Lung (tissue), 12 donors: Measurements from ENCODE around the gene B4GALNT2. TPM values are rescaled to one million over a fixed set of nuclear protein-coding genes. Genes with fewer than 3 reads are reported as not detected.
A peak's percentile ranks its signal among the peaks of the same experiment; 100 is the strongest.

Source experiments
- ATAC-seq: fragments of 200-7000 bp; cut with Tn5 transposase; one replicate; pipeline ENCODE4 v1.9.1; 2020; ENCODE audit warnings: moderate number of reproducible peaks; ENCODE audit not compliant: insufficient read depth, low FRiP score
- DNase-seq, 3 donors: peaks; one replicate each; pipeline ENCODE4 v3.0.0-alpha.2; 2013 to 2017
- H3K27ac ChIP-seq, 2 donors: one replicate each; pipeline ENCODE4 v1.5.1; 2013; ENCODE audit warnings: mild to moderate bottlenecking in 2 of 2, moderate library complexity in 2 of 2, control low read depth in 1 of 2, inconsistent platforms in 1 of 2, low read depth in 1 of 2, low read length in 1 of 2
- H3K27me3 ChIP-seq, 3 donors: one replicate each; pipeline ENCODE4 v1.5.1; 2013; ENCODE audit warnings: low read length in 2 of 3; ENCODE audit not compliant: control insufficient read depth in 3 of 3, insufficient read depth in 3 of 3
- H3K36me3 ChIP-seq, 4 donors: one replicate each; pipeline ENCODE4 v1.5.1; 2013; ENCODE audit warnings: low read length in 4 of 4, mild to moderate bottlenecking in 1 of 4, moderate library complexity in 1 of 4; ENCODE audit not compliant: control insufficient read depth in 4 of 4, insufficient read depth in 4 of 4
- H3K4me1 ChIP-seq, 5 donors: one replicate each; pipeline ENCODE4 v1.5.1; 2013; ENCODE audit warnings: low read length in 5 of 5, mild to moderate bottlenecking in 2 of 5, moderate library complexity in 1 of 5; ENCODE audit not compliant: control insufficient read depth in 5 of 5, insufficient read depth in 5 of 5
- H3K4me3 ChIP-seq: one replicate; pipeline ENCODE4 v1.5.1; 2013; ENCODE audit warnings: mild to moderate bottlenecking, control low read depth, moderate library complexity
- H3K9ac ChIP-seq, 2 donors: one replicate each; pipeline ENCODE4 v1.5.1; 2013; ENCODE audit warnings: low read length in 2 of 2, control low read depth in 1 of 2; ENCODE audit not compliant: insufficient read depth in 1 of 2
- H3K9me3 ChIP-seq, 4 donors: one replicate each; pipeline ENCODE4 v1.5.1; 2013; ENCODE audit warnings: low read length in 3 of 4, mild to moderate bottlenecking in 1 of 4, moderate library complexity in 1 of 4; ENCODE audit not compliant: control insufficient read depth in 4 of 4, insufficient read depth in 3 of 4
- WGBS, 2 donors: extraction: QIAGEN DNeasy Blood & Tissue Kit; methylation state at CpG; one replicate each; pipeline ENCODE4 v1.1.7; 2013; 5-methylcytosine and 5-hydroxymethylcytosine counted together
- polyA plus RNA-seq, 2 donors: library from polyadenylated mRNA; stranded (reverse); fragments of 200-250 nt; gene quantifications; one replicate each; pipeline ENCODE4 v1.2.1, GENCODE V29; 2013
- total RNA-seq, 2 donors: library from RNA; depleted of rRNA in 1 of 2; stranded (reverse); fragments of >200 nt in 1 of 2; gene quantifications; one replicate each; pipeline ENCODE4 v1.2.1, GENCODE V29; 2014 to 2021
- TF ChIP-seq, protein P1 (sequence below): IDR thresholded peaks from 2 replicates; pipeline ENCODE4 v1.5.1; 2012; ENCODE audit warnings: mild to moderate bottlenecking; ENCODE audit errors: control extremely low read depth, extremely low read depth
- donor health status: control.
- donor health status: control.
- donor health status: Bipolar disorder and iron deficiency.
- donor health status: healthy.
- donor health status: DM: yes; HTN: yes; CAD: no.

Gene B4GALNT2
- total and polyA plus RNA-seq, 4 donors = 0.08 to 0.25 (median 0.15) TPM; not detected in 1

DNA sequence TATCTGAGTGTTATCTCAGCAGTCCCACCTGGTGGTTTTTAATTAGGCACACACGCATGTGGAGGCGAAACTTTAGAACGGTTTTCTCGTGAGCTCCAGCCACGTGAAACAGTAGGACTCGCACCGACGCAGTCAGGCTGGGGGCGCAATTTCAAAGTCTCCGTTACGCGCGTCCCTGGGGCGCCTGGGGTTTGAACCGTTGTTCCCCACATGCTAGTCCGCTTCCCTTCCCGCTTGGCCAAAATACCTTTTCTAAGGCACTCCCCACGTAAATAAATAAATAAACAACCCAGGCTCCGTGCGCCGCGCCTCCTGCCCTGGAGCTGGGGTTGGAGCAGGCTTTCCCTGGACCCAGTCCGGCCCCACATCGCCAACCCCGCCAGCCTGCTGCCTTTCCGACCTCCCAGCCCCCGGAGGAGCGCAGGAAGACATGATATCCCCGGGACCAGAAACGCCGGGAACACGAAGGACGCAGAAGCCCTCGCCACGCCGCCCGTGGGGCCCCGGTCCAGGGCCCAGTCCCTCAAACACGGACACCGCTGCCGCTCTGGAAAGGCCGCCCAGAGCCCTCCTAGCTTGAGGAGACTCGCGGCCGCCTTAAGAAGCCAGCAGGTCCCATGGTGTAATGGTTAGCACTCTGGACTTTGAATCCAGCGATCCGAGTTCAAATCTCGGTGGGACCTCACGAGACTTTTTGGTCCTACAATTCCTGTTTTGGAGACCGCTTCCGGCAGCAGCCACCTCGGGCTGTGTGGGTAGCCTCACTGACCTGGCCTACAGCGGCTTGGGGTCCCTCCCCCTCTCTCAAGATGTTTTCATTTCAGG is 59.6 kb downstream of the B4GALNT2 start:
- WGBS, 2 donors = 0% methylated on average over 47 to 53 of the region's 53 CpGs
- Histone ChIP-seq H3K4me1 (peaks cover 0 to 6% (median 0%) of the 10 kb centered on the region in 5 donors), H3K27ac (peak overlapping the region; percentile 95 to 97), H3K27me3 (no peaks in the 10 kb centered on the region), H3K9ac (peak overlapping the region; percentile 58 to 98), H3K9me3 (no peaks in the 10 kb centered on the region), H3K4me3 (peak overlapping the region; percentile 56), H3K36me3 (no peaks in the 10 kb centered on the region)
- DNase-seq (peak; percentile 96 to 97 (median 96)), ATAC-seq (peak; percentile 79)
- TF ChIP-seq, protein P1, sequence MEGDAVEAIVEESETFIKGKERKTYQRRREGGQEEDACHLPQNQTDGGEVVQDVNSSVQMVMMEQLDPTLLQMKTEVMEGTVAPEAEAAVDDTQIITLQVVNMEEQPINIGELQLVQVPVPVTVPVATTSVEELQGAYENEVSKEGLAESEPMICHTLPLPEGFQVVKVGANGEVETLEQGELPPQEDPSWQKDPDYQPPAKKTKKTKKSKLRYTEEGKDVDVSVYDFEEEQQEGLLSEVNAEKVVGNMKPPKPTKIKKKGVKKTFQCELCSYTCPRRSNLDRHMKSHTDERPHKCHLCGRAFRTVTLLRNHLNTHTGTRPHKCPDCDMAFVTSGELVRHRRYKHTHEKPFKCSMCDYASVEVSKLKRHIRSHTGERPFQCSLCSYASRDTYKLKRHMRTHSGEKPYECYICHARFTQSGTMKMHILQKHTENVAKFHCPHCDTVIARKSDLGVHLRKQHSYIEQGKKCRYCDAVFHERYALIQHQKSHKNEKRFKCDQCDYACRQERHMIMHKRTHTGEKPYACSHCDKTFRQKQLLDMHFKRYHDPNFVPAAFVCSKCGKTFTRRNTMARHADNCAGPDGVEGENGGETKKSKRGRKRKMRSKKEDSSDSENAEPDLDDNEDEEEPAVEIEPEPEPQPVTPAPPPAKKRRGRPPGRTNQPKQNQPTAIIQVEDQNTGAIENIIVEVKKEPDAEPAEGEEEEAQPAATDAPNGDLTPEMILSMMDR = peak; percentile 22

DNA sequence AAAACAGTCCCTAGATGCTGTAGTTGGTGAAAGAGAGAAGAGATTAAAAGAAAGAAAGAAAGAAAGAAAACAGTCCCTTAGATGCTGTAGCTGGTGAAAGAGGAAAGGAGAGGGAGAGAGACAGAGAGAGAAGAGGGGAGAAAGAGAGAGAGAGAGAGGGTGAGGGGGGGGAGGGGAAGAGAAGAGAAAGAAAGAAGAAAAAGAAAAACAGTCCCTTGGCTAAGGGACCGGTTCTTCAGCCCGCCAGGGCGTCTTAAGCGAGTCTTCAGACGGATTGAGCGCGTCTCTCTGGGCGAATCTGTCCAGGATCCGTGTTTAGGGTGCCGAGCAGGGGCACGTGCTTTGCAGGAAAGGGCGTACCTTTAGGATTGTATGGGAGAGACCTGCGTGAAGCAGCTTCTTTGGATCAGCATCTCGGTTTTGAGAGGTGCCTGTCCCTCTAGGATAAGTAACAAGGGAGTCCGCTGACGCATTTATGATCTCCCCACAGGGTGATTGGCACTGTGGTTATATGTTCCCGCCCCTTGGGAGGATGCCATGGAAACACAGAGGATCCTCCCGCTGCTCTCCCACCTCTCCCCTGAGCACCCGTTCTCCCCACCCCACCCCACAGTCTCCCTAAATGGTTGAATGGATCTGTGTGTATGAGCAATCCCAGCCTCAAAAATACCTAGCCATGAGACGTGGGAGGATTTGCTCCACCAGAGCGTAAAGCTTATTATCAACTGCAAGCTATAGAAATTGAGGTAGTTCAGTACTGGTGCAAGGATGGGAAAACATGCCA is 61.1 kb downstream of the B4GALNT2 start:
- peak overlapping the region; percentile 49 to 98 for H3K9ac ChIP-seq
- DNase-seq = peak; percentile 69 to 77 (median 74)
- H3K9me3 ChIP-seq = no peaks in the 10 kb centered on the region
- no peak overlapping the region for H3K4me3 ChIP-seq
- 3 to 10% methylated on average over 21 of the region's 21 CpGs for WGBS, 2 donors
- no peaks in the 10 kb centered on the region for H3K27me3 ChIP-seq
- no peak for ATAC-seq
- TF ChIP-seq, protein P1 = no peak
- H3K4me1 ChIP-seq = peaks cover 0 to 6% (median 0%) of the 10 kb centered on the region in 5 donors
- no peaks in the 10 kb centered on the region for H3K36me3 ChIP-seq
- H3K27ac ChIP-seq = peak overlapping the region in 1 of 2 donors; percentile 74

DNA sequence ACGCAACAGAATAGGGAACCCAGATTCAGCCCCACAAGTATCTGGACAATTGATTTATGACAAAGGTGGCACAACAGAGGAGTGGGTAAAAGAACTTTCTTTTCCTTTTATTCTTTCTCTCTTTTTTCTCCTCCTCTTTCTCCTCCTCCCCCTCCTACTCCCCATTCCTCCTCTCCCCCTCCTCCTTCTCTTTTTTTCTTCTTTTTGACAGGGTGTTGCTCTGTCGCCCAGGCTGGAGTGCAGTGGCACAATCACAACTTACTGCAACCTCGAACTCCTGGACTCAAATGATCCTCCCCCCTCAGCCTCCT is 61.7 kb downstream of the B4GALNT2 start:
- TF ChIP-seq, protein P1 = no peak
- Histone ChIP-seq H3K36me3 (no peaks in the 10 kb centered on the region), H3K27ac (no peak overlapping the region), H3K9ac (peak overlapping the region in 1 of 2 donors; percentile 98), H3K27me3 (no peaks in the 10 kb centered on the region), H3K4me3 (no peak overlapping the region), H3K4me1 (peaks cover 0 to 6% (median 0%) of the 10 kb centered on the region in 5 donors), H3K9me3 (no peaks in the 10 kb centered on the region)
- ATAC-seq = no peak
- DNase-seq = no peak
- 43 to 63% methylated on average over 3 of the region's 3 CpGs for WGBS, 2 donors
